ENCODE data around the gene KLHDC10. TPM values are rescaled to one million over a fixed set of nuclear protein-coding genes. Genes with fewer than 3 reads are reported as not detected.
"Not testable (repeated sequence)": the region's sequence is repeated elsewhere in the genome, so short reads cannot be mapped to it uniquely, and the experiment has no call there.

The KLHDC10 gene
- total and polyA plus RNA-seq, 2 donors, result 16.5 to 51.7 TPM

DNA sequence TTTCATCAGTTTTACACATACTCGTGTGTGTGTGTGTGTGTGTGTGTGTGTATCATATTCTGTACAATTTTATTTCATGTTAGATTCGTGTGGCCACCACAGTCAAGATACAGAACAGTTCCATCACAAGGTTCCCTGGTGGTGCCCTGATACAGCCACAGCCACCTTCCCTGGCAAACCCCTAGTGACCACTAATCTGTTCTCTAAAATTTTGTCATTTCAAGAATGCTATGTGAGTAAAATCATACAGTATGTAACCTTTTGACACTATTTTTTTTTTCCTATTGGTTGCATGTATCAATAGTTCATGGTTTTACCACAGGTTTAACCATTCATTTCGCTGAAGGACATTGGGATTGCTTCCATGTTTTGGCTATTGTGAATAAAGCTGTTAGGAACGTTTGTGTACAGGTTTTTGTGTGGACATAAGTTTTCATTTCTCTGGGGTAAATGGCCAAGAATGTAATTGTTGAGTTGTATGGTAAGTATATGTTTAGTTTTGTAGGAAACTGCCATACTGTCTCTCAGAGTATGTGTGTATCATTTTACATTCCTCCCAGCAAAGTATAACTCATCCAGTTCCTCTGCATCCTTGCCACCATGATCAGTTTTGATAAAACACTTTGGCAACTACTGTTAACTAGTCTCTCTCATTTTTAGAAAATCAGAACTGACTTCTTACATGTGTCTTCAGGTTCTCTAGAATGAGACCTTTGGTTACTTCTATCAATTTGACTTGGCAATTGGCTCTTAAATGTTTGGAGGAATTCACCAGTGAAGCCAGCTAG is 20.6 kb downstream of the KLHDC10 start:
- WGBS, result 68% methylated on average over 4 of the region's 4 CpGs
- no peak overlapping the region for H3K27ac ChIP-seq (ENCODE audit: low read depth)
- DNase-seq (ENCODE audit: extremely low spot score), result no peak
- no peak overlapping the region for H3K4me3 ChIP-seq (ENCODE audit: low read depth, low read length)
- no peaks in the 10 kb centered on the region for H3K36me3 ChIP-seq (ENCODE audit: insufficient read depth)
- H3K4me1 ChIP-seq (ENCODE audit: insufficient read depth), result no peaks in the 10 kb centered on the region

DNA sequence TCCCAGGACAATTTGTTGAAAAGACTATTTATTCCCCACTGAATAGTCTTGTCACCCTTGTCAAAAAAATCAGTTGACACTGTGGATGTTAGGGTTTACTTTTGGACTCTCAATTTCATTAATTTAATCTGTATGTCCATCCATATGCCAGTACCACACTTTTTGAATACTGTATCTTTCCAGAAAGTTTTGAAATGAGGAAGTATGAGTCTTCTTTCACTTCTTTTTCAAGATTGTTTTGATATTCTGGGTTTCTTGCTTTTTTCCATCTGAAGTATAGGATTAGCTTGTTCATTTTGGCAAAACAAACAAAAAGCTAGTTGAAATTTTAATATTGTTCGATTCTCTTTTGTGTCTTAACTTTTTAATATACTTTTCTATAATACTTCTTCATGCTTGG is 21.7 kb downstream of the KLHDC10 start:
- Histone ChIP-seq H3K4me3 (ENCODE audit: low read depth, low read length) (no peak overlapping the region), H3K36me3 (ENCODE audit: insufficient read depth) (no peaks in the 10 kb centered on the region), H3K27ac (ENCODE audit: low read depth) (no peak overlapping the region), H3K4me1 (ENCODE audit: insufficient read depth) (no peaks in the 10 kb centered on the region)
- no peak for DNase-seq (ENCODE audit: extremely low spot score)
- 91% methylated on average over 1 of the region's 1 CpG for WGBS

GRCh38 chr7:130092598-130092997 is 22.3 kb downstream of the KLHDC10 start:
- Histone ChIP-seq H3K4me1 (ENCODE audit: insufficient read depth) (no peaks in the 10 kb centered on the region), H3K36me3 (ENCODE audit: insufficient read depth) (no peaks in the 10 kb centered on the region), H3K4me3 (ENCODE audit: low read depth, low read length) (no peak overlapping the region), H3K27ac (ENCODE audit: low read depth) (no peak overlapping the region)
- 88% methylated on average over 2 of the region's 2 CpGs for WGBS
- DNase-seq (ENCODE audit: extremely low spot score), result no peak

DNA sequence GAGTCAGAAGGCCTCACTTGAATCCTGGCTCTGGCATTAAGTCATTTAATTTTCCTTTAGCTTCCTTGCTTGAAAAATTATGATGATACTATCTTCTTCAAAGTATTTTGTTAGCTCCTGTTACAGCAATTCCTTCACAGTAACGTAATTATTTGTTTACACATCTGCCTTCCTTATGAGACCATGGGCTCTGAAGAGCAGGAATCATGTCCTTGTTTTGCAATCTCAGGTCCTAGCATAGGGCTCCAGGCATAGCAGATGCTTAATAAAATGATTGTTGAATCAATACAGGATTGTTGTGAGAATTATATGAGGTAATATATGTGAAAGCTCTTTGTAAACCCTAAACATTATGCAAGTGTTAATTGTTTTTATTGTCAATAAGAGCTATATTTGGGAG is 25.5 kb downstream of the KLHDC10 start:
- no peak overlapping the region for H3K27ac ChIP-seq (ENCODE audit: low read depth)
- DNase-seq (ENCODE audit: extremely low spot score), result no peak
- H3K4me3 ChIP-seq (ENCODE audit: low read depth, low read length), result no peak overlapping the region
- H3K4me1 ChIP-seq (ENCODE audit: insufficient read depth), result no peaks in the 10 kb centered on the region
- WGBS, result 42% methylated on average over 1 of the region's 1 CpG
- H3K36me3 ChIP-seq (ENCODE audit: insufficient read depth), result no peaks in the 10 kb centered on the region

DNA sequence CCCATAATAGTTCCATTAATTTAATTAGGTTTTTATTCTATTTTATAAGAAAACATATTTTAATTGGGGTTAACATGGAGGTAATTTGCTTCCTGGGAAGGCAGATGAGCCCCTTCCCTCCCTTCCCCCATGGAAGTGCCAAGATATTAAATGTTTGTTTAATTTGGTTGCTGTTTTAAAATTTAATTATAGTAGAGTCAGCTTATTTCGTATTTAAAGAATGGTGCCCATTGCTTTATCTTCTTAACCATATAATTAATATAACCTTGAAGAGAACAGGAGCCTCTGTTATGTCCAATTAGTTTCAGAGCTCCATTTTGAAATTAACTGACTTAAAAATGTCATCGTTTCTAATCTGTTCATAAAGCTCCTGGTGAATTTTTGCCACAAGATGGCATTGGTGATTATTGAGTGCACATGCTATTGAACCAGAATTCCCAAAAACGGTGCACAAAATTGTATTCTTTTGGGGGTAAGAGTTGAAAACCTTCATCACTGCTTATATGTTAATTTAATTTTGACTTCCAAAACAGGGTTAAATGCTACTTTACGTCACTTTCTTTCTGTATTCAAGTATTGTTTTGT is 26.0 kb downstream of the KLHDC10 start:
- WGBS, result 54% methylated on average over 4 of the region's 4 CpGs
- Histone ChIP-seq H3K4me1 (ENCODE audit: insufficient read depth) (no peaks in the 10 kb centered on the region), H3K4me3 (ENCODE audit: low read depth, low read length) (no peak overlapping the region), H3K36me3 (ENCODE audit: insufficient read depth) (no peaks in the 10 kb centered on the region), H3K27ac (ENCODE audit: low read depth) (no peak overlapping the region)
- DNase-seq (ENCODE audit: extremely low spot score), result no peak

DNA sequence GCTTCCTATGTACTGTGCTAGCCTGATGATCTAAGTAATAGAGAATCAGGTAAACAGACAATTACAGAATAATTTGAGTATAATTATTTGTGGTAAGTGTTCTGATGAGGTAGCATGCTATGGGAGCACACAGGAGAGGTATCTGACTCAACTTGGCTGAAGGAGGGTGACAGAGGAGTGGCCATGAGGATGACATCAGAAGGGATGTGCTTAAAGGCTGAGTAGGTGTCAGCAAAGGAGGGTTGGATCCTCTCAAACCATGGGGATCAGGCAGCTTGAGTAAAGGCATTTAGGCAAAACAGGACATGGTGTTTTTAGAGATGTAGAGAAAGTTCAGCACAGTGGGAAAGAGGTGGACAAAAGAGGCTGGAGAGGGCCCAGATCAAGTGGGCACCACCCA is 29.0 kb downstream of the KLHDC10 start:
- Histone ChIP-seq H3K27ac (ENCODE audit: low read depth) (no peak overlapping the region), H3K4me3 (ENCODE audit: low read depth, low read length) (no peak overlapping the region), H3K4me1 (ENCODE audit: insufficient read depth) (no peaks in the 10 kb centered on the region), H3K36me3 (ENCODE audit: insufficient read depth) (no peaks in the 10 kb centered on the region)
- DNase-seq (ENCODE audit: extremely low spot score), result no peak

DNA sequence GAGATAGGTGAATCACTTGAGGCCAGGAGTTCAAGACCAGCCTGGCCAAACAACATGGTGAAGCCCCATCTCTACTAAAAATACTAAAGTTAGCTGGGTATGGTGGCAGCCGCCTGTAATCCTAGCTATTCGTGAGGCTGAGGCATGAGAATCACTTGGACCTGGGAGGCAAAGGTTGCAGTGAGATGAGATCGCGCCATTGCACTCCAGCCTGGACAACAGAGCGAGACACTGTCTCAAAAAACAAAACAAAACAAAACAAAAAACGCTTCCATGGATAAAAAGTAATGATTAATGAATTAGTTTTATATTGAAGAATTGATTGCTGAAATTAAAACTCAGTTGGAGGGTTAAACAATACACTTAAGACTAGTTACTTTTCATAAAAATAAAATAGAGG is 32.3 kb downstream of the KLHDC10 start:
- H3K36me3 ChIP-seq (ENCODE audit: insufficient read depth), result no peaks in the 10 kb centered on the region
- H3K4me1 ChIP-seq (ENCODE audit: insufficient read depth), result no peaks in the 10 kb centered on the region
- no peak for DNase-seq (ENCODE audit: extremely low spot score)
- no peak overlapping the region for H3K4me3 ChIP-seq (ENCODE audit: low read depth, low read length)
- no peak overlapping the region for H3K27ac ChIP-seq (ENCODE audit: low read depth)
- WGBS, result 95% methylated on average over 6 of the region's 6 CpGs

GRCh38 chr7:130107949-130108674 is 37.8 kb downstream of the KLHDC10 start:
- Histone ChIP-seq H3K4me1 (ENCODE audit: insufficient read depth) (no peaks in the 10 kb centered on the region), H3K4me3 (ENCODE audit: low read depth, low read length) (no peak overlapping the region), H3K27ac (ENCODE audit: low read depth) (no peak overlapping the region), H3K36me3 (ENCODE audit: insufficient read depth) (no peaks in the 10 kb centered on the region)
- DNase-seq (ENCODE audit: extremely low spot score), result no peak
- WGBS, result 97% methylated on average over 31 of the region's 31 CpGs

GRCh38 chr7:130108809-130109208 is 38.5 kb downstream of the KLHDC10 start:
- H3K4me3 ChIP-seq (ENCODE audit: low read depth, low read length), result no peak overlapping the region
- H3K27ac ChIP-seq (ENCODE audit: low read depth), result no peak overlapping the region
- no peak for DNase-seq (ENCODE audit: extremely low spot score)
- WGBS, result 96% methylated on average over 10 of the region's 10 CpGs
- no peaks in the 10 kb centered on the region for H3K36me3 ChIP-seq (ENCODE audit: insufficient read depth)
- no peaks in the 10 kb centered on the region for H3K4me1 ChIP-seq (ENCODE audit: insufficient read depth)

- 55% methylated on average over 2 of the region's 2 CpGs for WGBS
- DNase-seq (ENCODE audit: extremely low spot score), result no peak
- Histone ChIP-seq H3K4me1 (ENCODE audit: insufficient read depth) (no peaks in the 10 kb centered on the region), H3K4me3 (ENCODE audit: low read depth, low read length) (no peak overlapping the region), H3K36me3 (ENCODE audit: insufficient read depth) (no peaks in the 10 kb centered on the region), H3K27ac (ENCODE audit: low read depth) (no peak overlapping the region)
Measured at GRCh38 chr7:130112093-130112492, 41.8 kb downstream of the KLHDC10 start.

GRCh38 chr7:130112662-130113425 is 42.5 kb downstream of the KLHDC10 start:
- no peaks in the 10 kb centered on the region for H3K36me3 ChIP-seq (ENCODE audit: insufficient read depth)
- no peak overlapping the region for H3K27ac ChIP-seq (ENCODE audit: low read depth)
- H3K4me3 ChIP-seq (ENCODE audit: low read depth, low read length), result no peak overlapping the region
- no peak for DNase-seq (ENCODE audit: extremely low spot score)
- H3K4me1 ChIP-seq (ENCODE audit: insufficient read depth), result no peaks in the 10 kb centered on the region
- WGBS, result 90% methylated on average over 4 of the region's 4 CpGs

DNA sequence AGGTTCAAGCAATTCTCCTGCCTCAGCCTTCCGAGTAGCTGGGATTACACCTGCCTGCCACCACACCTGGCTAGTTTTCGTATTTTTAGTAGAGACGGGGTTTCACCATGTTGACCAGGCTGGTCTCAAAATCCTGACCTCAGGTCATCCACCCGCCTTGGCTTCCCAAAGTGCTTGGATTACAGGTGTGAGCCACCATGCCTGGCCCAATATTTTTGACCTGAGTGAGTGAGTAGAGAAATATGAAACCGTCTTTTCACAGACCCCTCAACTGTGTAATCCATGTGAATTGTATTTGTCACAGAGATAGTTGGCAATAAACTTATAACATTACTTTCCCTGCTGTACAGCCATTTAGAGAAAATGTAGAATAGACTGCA is 43.1 kb downstream of the KLHDC10 start:
- DNase-seq (ENCODE audit: extremely low spot score), result not testable (repeated sequence)

GRCh38 chr7:130113887-130114286 is 43.6 kb downstream of the KLHDC10 start:
- Histone ChIP-seq H3K4me3 (ENCODE audit: low read depth, low read length) (no peak overlapping the region), H3K36me3 (ENCODE audit: insufficient read depth) (no peaks in the 10 kb centered on the region), H3K4me1 (ENCODE audit: insufficient read depth) (no peaks in the 10 kb centered on the region), H3K27ac (ENCODE audit: low read depth) (no peak overlapping the region)
- DNase-seq (ENCODE audit: extremely low spot score), result no peak
- 78% methylated on average over 4 of the region's 4 CpGs for WGBS

More for the DNA sequence above, 43.1 kb downstream of the KLHDC10 start:
- not testable (repeated sequence) for H3K4me3 ChIP-seq (ENCODE audit: low read depth, low read length); H3K27ac ChIP-seq (ENCODE audit: low read depth); H3K4me1 ChIP-seq (ENCODE audit: insufficient read depth); H3K36me3 ChIP-seq (ENCODE audit: insufficient read depth)
- WGBS, result 95% methylated on average over 5 of the region's 5 CpGs
